GM19238 (cell line): Measurements from ENCODE around the gene NOVA2.

ENCODE experiments used
- DNase-seq: peaks from one replicate; pipeline ENCODE4 v3.0.0; 2011; ENCODE audit warnings: low spot score; ENCODE audit not compliant: insufficient read length

Gene NOVA2

DNA sequence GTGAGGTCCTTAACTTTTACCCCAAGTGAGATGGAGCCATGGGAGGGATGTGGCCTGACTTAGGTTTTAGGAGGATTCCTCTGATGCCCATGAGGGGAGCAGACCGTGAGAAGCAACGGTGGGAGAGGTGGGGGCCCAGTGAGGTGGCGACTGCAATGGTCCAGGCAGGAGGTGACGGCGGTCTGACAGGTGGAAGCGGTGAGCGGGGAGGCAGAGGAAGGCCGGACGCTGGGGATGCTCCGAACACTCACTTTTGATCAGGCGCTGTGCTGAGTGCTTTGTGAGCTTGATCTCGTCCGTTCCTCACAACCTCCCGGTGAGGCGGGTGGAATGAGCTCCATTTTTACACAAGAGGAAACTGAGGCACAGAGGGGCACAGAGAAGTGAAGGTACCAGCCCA is 11.6 kb downstream of the NOVA2 start:
- DNase-seq = no peak

GRCh38 chr19:45960595-45961235 is 12.9 kb downstream of the NOVA2 start:
- DNase-seq = no peak

DNA sequence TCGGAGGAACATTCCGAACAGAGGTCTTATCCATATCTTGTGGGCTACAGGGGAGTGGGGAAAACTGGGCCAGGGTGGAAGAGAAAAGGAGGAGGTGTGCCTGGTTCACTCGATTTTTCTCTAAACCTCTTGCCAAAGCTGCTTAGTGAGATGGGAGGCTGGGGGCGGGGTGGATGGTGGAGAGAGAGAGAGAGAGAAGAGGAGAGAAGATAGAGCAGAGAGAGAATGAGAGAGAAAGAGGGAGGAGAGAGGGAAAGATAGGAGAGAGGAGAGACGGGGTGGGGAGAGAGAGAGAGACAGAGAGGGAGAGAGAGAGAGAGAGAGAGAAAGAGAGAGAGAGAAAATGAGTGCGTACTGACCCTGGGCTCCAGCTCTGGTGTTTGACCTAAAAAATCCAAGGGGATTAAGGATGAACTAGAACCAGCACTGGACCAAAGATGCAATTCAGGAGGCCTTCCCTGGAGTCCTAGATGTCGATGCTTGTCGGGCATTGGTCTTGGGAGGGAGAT is 14.1 kb downstream of the NOVA2 start:
- DNase-seq = no peak

- no peak for DNase-seq
These were observed 14.7 kb downstream of the NOVA2 start for GRCh38 chr19:45958769-45959516.

GRCh38 chr19:45958320-45958719 is 15.3 kb downstream of the NOVA2 start:
- no peak for DNase-seq

GRCh38 chr19:45955905-45956608 is 17.6 kb downstream of the NOVA2 start:
- no peak for DNase-seq

- DNase-seq = no peak
These were observed 19.5 kb downstream of the NOVA2 start for GRCh38 chr19:45954156-45954555.

DNA sequence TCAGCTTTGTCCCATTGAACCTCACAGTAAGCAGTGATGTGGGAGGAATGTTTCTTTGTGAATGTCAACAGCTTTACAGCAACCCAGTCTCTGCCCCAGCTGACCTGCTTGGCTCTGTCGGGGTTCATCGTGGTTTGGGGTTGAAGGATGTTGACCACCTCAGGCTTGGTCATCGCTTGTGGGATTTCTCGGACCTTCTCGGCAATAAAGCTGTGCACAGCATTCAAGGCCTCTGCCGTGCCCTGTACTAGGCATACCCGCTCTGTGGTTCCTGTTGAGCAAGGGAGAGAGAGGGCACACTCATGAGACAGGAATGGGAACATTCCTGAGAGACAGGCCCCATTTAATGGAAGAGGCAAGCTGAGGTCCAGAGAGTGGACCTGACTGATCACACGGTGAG is 20.0 kb downstream of the NOVA2 start:
- DNase-seq = no peak

- DNase-seq = no peak
These were observed 20.8 kb downstream of the NOVA2 start for GRCh38 chr19:45952686-45953505.

DNA sequence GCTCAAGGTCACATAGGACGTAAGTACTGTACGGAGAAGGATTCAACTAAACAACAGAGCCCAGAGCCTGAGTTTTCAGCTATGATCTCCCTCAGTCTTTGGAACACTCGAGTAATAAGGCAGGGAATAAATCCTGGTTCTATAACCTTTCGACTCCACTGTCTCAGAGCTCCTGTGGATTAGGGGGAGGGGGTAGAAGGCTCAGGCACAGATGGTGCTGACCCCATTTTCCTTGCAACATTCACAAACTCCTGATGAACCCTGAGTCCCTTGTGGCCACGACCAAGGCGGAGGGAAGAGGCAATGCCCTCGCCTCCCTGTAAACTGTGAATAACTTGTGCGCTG is 21.4 kb downstream of the NOVA2 start:
- no peak for DNase-seq

DNA sequence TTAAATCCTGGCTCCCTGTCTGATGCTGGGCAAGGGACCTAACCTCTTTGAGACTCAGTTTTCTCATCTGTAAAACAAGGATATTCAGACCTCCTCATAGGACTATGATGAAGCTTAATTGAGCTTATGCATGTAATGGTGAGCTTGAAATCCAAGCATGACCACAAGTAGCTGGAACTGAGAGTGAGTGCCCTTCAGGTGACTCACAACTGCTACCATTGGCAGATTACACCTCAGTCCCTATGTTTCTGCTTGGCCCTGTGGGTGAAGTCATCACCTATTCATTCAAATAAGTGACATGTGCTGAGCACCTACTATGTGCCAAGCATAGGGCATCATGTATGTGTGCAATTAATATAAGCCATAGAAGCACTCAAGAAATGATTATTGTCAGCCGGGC is 25.7 kb downstream of the NOVA2 start:
- DNase-seq = no peak

DNA sequence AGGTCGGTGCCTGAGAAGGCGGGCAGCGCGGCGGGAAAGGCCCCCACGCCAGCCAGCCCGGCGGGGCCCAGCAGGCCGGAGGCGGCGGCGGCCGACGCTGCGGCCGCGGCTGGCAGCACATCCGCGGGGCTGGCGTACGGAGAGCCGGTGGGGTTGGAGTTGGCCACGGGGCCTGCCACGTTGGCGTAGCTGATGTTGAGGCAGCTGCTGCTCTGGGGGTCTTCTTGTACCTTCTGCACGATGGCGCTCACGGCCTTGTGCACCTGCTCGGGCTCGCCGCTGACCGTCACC is 33.2 kb downstream of the NOVA2 start:
- DNase-seq = no peak

GRCh38 chr19:45939792-45940514 is 33.7 kb downstream of the NOVA2 start:
- DNase-seq = no peak

DNA sequence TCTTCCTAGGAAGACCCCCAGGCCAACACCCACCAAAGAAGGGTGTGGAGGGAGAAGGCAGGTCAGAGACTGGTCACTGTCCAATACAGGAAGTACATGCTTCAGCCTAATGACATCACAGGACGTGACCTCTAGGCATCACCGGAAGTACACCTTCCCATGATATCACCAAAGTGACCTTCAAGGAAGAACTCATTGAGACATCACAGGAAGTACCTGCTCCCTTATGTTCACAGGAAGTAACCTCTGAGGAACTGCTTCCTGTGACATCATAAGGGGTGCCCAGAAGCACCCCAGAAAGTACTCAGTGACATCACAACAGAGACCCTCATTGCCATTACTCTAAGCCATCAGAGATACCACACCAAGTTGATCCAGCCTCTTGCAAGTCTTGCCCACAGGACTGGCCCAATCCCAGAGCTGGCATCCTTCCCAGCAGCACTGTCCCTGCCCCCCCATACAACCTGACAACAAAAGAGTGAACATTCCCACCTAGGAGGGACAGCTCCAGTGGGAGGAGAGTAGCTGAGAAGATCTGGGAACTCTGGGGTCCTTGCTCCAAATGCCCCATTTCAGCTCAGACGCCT is 34.8 kb downstream of the NOVA2 start:
- no peak for DNase-seq

- no peak for DNase-seq
These were observed 38.4 kb downstream of the NOVA2 start for GRCh38 chr19:45935267-45935666.

DNA sequence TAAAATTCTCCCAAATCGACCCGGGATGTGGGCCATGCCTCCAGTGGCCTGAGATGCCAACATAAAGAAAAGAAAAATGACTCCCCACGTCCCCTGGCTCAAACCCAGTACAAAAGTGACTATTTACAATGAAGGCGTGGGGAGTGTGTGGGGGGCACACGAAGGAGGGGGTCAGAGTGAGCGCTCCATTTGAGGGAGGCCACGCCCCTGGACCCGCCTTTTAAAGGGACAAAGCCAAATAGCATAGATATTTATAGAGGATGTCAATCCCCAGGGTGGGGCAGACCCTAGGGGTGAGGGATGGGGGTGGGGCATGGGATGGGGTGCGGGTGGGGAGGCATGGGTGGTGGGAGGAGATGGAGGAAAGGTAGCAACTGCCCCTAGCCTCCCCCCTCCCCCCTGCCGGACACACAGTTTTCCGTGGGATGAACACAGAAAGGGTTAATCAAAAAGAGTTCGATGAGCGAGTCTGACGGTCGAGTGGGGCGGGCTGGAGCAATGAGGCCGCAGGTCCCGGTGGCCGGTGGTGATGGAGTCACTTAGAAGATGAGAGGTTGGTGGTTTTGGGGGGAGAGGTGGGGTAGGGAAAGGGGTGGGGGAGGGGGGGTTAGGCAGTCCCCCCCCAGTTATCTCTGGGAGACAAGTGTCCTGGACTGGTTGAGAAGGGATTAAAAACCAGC is 39.0 kb downstream of the NOVA2 start:
- no peak for DNase-seq

GRCh38 chr19:45933759-45934158 is 39.9 kb downstream of the NOVA2 start:
- no peak for DNase-seq

DNA sequence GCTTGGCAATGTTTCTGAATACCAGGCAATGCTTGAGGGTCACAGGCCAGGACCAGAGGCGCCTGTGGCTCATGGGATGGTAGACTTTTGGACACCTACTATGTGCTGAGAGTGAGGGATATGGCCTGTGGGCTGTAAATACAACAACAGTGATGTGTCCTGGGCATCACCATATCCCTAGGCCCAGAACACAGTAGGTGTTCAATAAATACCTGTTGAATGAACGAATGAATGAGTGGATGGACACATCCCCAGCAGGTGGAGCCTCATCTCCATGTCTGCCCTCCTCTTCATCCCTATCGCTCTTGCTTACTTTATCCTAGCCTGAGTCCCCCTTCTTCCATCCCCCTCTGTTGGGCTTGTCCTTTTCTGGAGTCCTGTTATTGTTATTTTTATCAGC is 42.6 kb downstream of the NOVA2 start:
- DNase-seq = no peak

- DNase-seq = no peak
These were observed 44.4 kb downstream of the NOVA2 start for GRCh38 chr19:45929247-45929646.

GRCh38 chr19:45927565-45928261 is 46.0 kb downstream of the NOVA2 start:
- DNase-seq = peak; percentile 98
